ENCODE measurements around the gene TBX10.

The TBX10 gene

GRCh38 chr11:67613313-67613959, 26.1 kb downstream of the TBX10 start:
- H3K27ac ChIP-seq = no peak overlapping the region
- no peak for TF ChIP-seq CTCF (conservative IDR thresholded peaks at IDR 0.05)

GRCh38 chr11:67612751-67613150, 26.8 kb downstream of the TBX10 start:
- TF ChIP-seq CTCF (conservative IDR thresholded peaks at IDR 0.05) = no peak
- H3K27ac ChIP-seq = no peak overlapping the region

GRCh38 chr11:67611704-67612587, 27.6 kb downstream of the TBX10 start:
- TF ChIP-seq CTCF (conservative IDR thresholded peaks at IDR 0.05) = no peak
- no peak overlapping the region for H3K27ac ChIP-seq

GRCh38 chr11:67611165-67611564, 28.4 kb downstream of the TBX10 start:
- no peak for TF ChIP-seq CTCF (conservative IDR thresholded peaks at IDR 0.05)
- no peak overlapping the region for H3K27ac ChIP-seq

- TF ChIP-seq CTCF (conservative IDR thresholded peaks at IDR 0.05) = no peak
- H3K27ac ChIP-seq = no peak overlapping the region
Measured at GRCh38 chr11:67610302-67610868, 29.2 kb downstream of the TBX10 start.

GRCh38 chr11:67609316-67609715, 30.2 kb downstream of the TBX10 start:
- no peak for TF ChIP-seq CTCF (conservative IDR thresholded peaks at IDR 0.05)
- no peak overlapping the region for H3K27ac ChIP-seq

- no peak for TF ChIP-seq CTCF (conservative IDR thresholded peaks at IDR 0.05)
- no peak overlapping the region; the same call in 1 of the 2 replicates for H3K27ac ChIP-seq
Measured at GRCh38 chr11:67608486-67608885, 31.1 kb downstream of the TBX10 start.
